GM23248 (cell line): ENCODE measurements around the gene SUPT5H.

Source experiments
- EZH2 ChIP-seq: fragments of 200-600 bp; sonication (generic); IDR thresholded peaks from 2 replicates; pipeline ENCODE4 v1.6.1; 2018; ENCODE audit warnings: antibody characterized with exemption, mild to moderate bottlenecking; ENCODE audit not compliant: insufficient read depth, poor library complexity, severe bottlenecking
- EZH2phosphoT487 ChIP-seq: fragments of 200-600 bp; sonication (generic); IDR thresholded peaks from 2 replicates; pipeline ENCODE4 v1.6.1; 2018; ENCODE audit warnings: antibody characterized with exemption, moderate library complexity, mild to moderate bottlenecking, low read depth; ENCODE audit not compliant: insufficient read depth

GRCh38 chr19:39406656-39407409, 38.5 kb upstream of the SUPT5H start, which contains the start of gene ZFP36:
- TF ChIP-seq EZH2phosphoT487: no peak
- TF ChIP-seq EZH2: no peak
